ENCODE data around the gene WDFY4. TPM values are rescaled to one million over a fixed set of nuclear protein-coding genes. Genes with fewer than 3 reads are reported as not detected.

WDFY4 gene
- total RNA-seq, 4 donors from 2014 or later, result 0.61 to 3.8 (median 0.88) TPM

DNA sequence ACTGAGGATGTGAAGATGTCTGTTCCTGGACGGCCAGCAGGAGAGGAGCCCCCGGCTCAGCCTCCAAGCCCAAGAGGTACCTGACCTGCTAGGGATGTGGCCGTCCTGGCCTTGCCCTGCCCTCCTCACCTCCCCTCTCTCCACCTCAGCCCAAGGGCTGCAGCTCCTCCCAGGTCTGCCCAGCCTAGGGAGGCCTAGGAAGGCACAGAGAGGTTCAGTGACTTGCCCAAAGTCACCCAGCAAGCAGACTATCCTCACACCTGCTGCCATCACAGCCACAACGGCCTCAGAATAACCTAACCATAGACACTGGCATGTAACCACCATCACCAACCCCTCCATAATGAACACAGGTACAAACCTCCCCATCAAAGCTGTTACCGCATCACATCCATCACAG lies 293.6 kb downstream of the WDFY4 start:
- peaks cover 0 to 6% (median 0%) of the 10 kb centered on the region in 3 donors for H3K4me1 ChIP-seq
- H3K36me3 ChIP-seq, result no peaks in the 10 kb centered on the region
- DNase-seq, result no peak
- intact Hi-C loops (cut with DNase I), result loop anchor here (5.0 to 10.0 kb wide), 2 partner anchors 189 to 536 kb away; no protein-coding TSS in a partner anchor
- H3K27me3 ChIP-seq, result peaks cover 0 to 4% (median 0%) of the 10 kb centered on the region in 4 donors
- H3K9me3 ChIP-seq, result no peaks in the 10 kb centered on the region
- no peak overlapping the region for H3K4me3 ChIP-seq
- 69 to 86% methylated on average over 2 to 5 of the region's 5 CpGs for WGBS, 2 donors
- H3K27ac ChIP-seq, result no peak overlapping the region
- TF ChIP-seq, protein P1, sequence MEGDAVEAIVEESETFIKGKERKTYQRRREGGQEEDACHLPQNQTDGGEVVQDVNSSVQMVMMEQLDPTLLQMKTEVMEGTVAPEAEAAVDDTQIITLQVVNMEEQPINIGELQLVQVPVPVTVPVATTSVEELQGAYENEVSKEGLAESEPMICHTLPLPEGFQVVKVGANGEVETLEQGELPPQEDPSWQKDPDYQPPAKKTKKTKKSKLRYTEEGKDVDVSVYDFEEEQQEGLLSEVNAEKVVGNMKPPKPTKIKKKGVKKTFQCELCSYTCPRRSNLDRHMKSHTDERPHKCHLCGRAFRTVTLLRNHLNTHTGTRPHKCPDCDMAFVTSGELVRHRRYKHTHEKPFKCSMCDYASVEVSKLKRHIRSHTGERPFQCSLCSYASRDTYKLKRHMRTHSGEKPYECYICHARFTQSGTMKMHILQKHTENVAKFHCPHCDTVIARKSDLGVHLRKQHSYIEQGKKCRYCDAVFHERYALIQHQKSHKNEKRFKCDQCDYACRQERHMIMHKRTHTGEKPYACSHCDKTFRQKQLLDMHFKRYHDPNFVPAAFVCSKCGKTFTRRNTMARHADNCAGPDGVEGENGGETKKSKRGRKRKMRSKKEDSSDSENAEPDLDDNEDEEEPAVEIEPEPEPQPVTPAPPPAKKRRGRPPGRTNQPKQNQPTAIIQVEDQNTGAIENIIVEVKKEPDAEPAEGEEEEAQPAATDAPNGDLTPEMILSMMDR (IDR thresholded peaks at IDR 0.05), result no peak
- TF ChIP-seq POLR2A (IDR thresholded peaks at IDR 0.05), result no peak

DNA sequence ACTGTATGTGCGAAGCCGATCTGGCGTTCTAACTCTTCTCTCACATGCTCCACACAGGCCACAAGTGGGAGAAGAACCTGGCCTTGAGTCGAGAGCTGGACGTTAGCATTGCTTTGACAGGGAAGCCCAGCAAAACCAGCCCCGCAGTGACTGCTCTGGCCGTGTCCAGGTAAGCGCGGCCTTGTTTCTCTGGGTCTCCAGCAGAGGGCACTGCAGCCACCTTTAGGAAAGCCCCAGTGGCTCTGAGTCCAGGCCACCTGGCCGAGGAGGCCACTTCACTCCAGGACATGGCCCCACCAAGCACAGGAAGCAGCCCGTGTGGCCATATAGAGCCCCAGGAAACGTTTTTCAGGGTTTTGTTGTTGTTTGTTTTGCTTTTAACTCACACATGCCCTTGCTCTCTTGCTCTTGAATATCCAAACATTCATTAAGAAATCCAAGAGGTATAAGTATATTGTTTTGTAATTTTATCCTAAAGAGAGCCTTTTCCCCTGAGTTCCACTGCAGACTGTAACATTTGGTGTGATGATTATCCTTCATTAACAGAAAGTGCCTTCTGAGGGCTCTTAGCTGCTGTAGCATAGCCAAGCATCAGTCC lies 296.7 kb downstream of the WDFY4 start:
- no peak for TF ChIP-seq POLR2A (IDR thresholded peaks at IDR 0.05)
- TF ChIP-seq, protein P1 (IDR thresholded peaks at IDR 0.05), result peak; percentile 66 to 83 (median 74)
- no peak for DNase-seq
- Histone ChIP-seq H3K27me3 (no peaks in the 10 kb centered on the region), H3K4me1 (peaks cover 0 to 3% (median 0%) of the 10 kb centered on the region in 3 donors), H3K9me3 (no peaks in the 10 kb centered on the region), H3K4me3 (no peak overlapping the region), H3K36me3 (no peaks in the 10 kb centered on the region), H3K27ac (no peak overlapping the region)
- intact Hi-C loops (cut with DNase I), result no loop called here
- WGBS, 2 donors, result 36 to 49% methylated on average over 6 to 12 of the region's 12 CpGs

DNA sequence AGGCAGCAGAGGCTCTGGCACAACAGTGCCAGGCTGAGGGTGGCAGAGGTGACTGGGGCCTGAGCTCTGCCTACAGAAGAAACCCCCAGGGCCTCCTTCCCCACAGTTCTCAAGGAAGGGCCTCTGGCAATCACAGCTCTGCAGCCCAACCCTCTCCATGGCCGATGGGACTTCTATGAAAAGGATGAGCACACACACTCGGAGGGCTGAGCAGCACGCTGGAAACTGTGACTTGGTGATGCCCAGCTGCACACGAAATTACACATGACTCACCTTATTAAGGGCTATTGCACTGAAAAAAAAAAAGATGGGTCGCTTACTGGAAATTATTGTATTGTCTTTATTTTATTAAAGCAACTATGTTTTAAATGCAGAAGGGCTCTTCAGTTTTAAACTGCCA lies 297.9 kb downstream of the WDFY4 start:
- no peak overlapping the region for H3K4me3 ChIP-seq
- no peaks in the 10 kb centered on the region for H3K27me3 ChIP-seq
- intact Hi-C loops (cut with DNase I), result no loop called here
- WGBS, 2 donors, result 79 to 88% methylated on average over 5 of the region's 5 CpGs
- no peaks in the 10 kb centered on the region for H3K36me3 ChIP-seq
- no peaks in the 10 kb centered on the region for H3K9me3 ChIP-seq
- no peak for DNase-seq
- no peak overlapping the region for H3K27ac ChIP-seq
- peaks cover 0 to 3% (median 0%) of the 10 kb centered on the region in 3 donors for H3K4me1 ChIP-seq
- TF ChIP-seq, protein P1 (IDR thresholded peaks at IDR 0.05), result no peak
- no peak for TF ChIP-seq POLR2A (IDR thresholded peaks at IDR 0.05)

DNA sequence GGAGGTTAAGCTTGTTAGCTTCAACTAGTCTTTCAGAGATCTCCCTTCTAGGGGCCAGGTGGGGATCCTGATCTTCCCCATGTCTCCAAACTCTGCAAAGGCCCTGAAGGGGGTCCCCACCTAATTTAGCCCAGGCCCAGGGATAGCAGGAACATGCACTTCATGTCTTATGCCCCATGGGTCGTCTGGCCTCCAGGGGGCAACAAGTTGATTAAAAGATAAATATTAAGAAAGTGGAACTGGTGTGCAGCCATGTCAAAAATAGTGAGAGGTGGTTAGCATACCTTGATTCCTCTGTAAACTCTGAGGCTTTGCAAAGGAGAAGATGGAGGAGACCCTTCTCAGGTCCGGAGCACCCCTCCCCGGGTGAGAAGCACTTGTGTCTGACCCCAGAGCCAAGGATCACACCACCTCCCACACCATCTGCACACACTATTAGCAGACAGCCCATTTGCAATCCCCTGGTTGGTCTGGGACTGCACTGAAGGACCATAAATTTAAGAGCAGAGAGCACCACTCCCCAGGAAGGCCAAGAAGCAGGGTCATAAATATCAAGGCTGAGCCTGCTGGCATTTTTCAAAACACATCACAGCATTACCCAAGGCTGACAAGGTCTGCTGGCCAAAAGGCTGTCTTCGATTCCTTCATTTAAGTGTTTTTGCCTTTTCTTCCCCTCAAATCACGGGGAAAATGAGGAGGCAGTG lies 299.1 kb downstream of the WDFY4 start:
- 64 to 81% methylated on average over 5 of the region's 5 CpGs for WGBS, 2 donors
- no peak for TF ChIP-seq POLR2A (IDR thresholded peaks at IDR 0.05)
- TF ChIP-seq, protein P1 (IDR thresholded peaks at IDR 0.05), result no peak

DNA sequence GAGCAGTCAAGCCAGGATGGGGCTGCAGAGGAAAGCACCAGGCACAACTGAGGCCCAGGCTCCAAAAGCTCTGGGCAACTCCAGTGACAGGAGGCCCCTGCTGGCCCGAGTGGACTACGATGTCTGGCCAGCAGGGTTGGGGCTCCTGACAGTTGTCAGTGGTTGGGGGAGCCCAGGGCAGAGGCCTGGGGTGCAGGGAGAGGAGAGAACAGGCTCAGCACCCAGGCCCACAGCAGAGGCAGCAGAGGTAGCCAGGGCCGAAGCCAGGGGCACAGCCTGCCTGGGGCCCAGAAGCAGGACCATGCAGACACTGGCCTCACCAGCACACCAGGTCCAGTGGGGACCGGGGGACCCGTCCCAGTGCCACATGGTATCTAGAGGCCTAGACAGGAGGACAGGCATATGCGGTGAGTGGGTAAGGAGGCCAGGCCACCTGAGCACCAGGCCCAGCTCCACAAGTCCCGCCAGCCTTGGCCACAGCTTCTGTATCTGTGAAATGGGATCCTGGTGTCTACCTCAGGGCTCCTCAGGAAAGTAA lies 301.0 kb downstream of the WDFY4 start:
- no peak for DNase-seq
- 83 to 93% methylated on average over 3 to 5 of the region's 7 CpGs for WGBS, 2 donors
- intact Hi-C loops (cut with DNase I), result no loop called here

More for the DNA sequence above, 299.1 kb downstream of the WDFY4 start:
- no peak for DNase-seq
- Histone ChIP-seq H3K36me3 (no peaks in the 10 kb centered on the region), H3K9me3 (no peaks in the 10 kb centered on the region), H3K27me3 (no peaks in the 10 kb centered on the region), H3K4me1 (peaks cover 0 to 3% (median 0%) of the 10 kb centered on the region in 3 donors), H3K27ac (no peak overlapping the region), H3K4me3 (no peak overlapping the region)
- intact Hi-C loops (cut with DNase I), result no loop called here

More for the DNA sequence above, 301.0 kb downstream of the WDFY4 start:
- Histone ChIP-seq H3K4me1 (peaks cover 0 to 3% (median 0%) of the 10 kb centered on the region in 3 donors), H3K9me3 (no peaks in the 10 kb centered on the region), H3K27ac (no peak overlapping the region), H3K36me3 (no peaks in the 10 kb centered on the region), H3K4me3 (no peak overlapping the region), H3K27me3 (no peaks in the 10 kb centered on the region)
- TF ChIP-seq, protein P1 (IDR thresholded peaks at IDR 0.05), result no peak
- TF ChIP-seq POLR2A (IDR thresholded peaks at IDR 0.05), result no peak
